CD14-positive monocyte (primary cell): ENCODE measurements around the gene CXCR6. TPM values are rescaled to one million over a fixed set of nuclear protein-coding genes. Genes with fewer than 3 reads are reported as not detected.

Experiments used
- DNase-seq, 3 donors: peaks; one replicate each; pipeline ENCODE4 v3.0.0-alpha.2; 2011 to 2022
- H2AFZ ChIP-seq: 2 replicates; pipeline ENCODE4 v1.6.0; 2012; ENCODE audit warnings: mild to moderate bottlenecking, low read depth, low read length, inconsistent platforms; ENCODE audit not compliant: insufficient read depth, poor library complexity, severe bottlenecking
- H3K27ac ChIP-seq, 2 donors: 1 replicate in 1 of 2; 2 replicates in 1 of 2; pipeline ENCODE4 v1.5.1; 2012 to 2013; ENCODE audit warnings: low read length in 2 of 2, control low read depth in 1 of 2, inconsistent platforms in 1 of 2, low read depth in 1 of 2, mild to moderate bottlenecking in 1 of 2
- H3K27me3 ChIP-seq, 2 donors: one replicate each; pipeline versions ENCODE4 v1.6.0 to v1.6.1; 2011 to 2013; ENCODE audit warnings: low read length in 2 of 2; ENCODE audit not compliant: control insufficient read depth in 2 of 2, insufficient read depth in 2 of 2
- H3K36me3 ChIP-seq, 2 donors: replicated peaks in 1 of 2; 1 replicate in 1 of 2; 2 replicates in 1 of 2; pipeline versions ENCODE4 v1.5.1 to v1.6.1; 2012 to 2013; ENCODE audit warnings: low read length in 2 of 2, control low read depth in 1 of 2, inconsistent platforms in 1 of 2, mild to moderate bottlenecking in 1 of 2; ENCODE audit not compliant: insufficient read depth in 2 of 2, control insufficient read depth in 1 of 2
- H3K4me1 ChIP-seq, 2 donors: 1 replicate in 1 of 2; 2 replicates in 1 of 2; pipeline versions ENCODE4 v1.5.1 to v1.6.1; 2012 to 2013; ENCODE audit warnings: low read length in 2 of 2, control low read depth in 1 of 2, inconsistent platforms in 1 of 2, mild to moderate bottlenecking in 1 of 2, moderate library complexity in 1 of 2; ENCODE audit not compliant: insufficient read depth in 2 of 2, control insufficient read depth in 1 of 2
- H3K4me2 ChIP-seq: replicated peaks from 2 replicates; pipeline ENCODE3; 2012; ENCODE audit warnings: low read length, moderate library complexity, mild to moderate bottlenecking; ENCODE audit not compliant: poor library complexity, severe bottlenecking; ENCODE audit errors: extremely low read depth
- H3K4me3 ChIP-seq, 3 experiments: fragments of 200-600 bp in 1 of 3; sonication (generic) in 1 of 3; replicated peaks in 1 of 3; 1 replicate in 2 of 3; 2 replicates in 1 of 3; pipeline ENCODE4 v1.5.1; 2011 to 2013; ENCODE audit warnings: low read length in 3 of 3, mild to moderate bottlenecking in 3 of 3, control low read depth in 2 of 3, low read depth in 2 of 3, inconsistent platforms in 1 of 3, moderate library complexity in 1 of 3
- H3K79me2 ChIP-seq: 2 replicates; pipeline ENCODE4 v1.6.0; 2012; ENCODE audit warnings: mild to moderate bottlenecking, control low read depth, inconsistent platforms, low read length, moderate library complexity; ENCODE audit not compliant: insufficient read depth
- H3K9ac ChIP-seq: 2 replicates; pipeline ENCODE4 v1.6.0; 2017; ENCODE audit warnings: low read length, mild to moderate bottlenecking; ENCODE audit not compliant: insufficient read depth, poor library complexity, severe bottlenecking
- H3K9me3 ChIP-seq, 2 donors: replicated peaks in 1 of 2; 1 replicate in 1 of 2; 2 replicates in 1 of 2; pipeline versions ENCODE4 v1.5.1 to v1.6.1; 2012 to 2013; ENCODE audit warnings: low read length in 2 of 2, control low read depth in 1 of 2; ENCODE audit not compliant: control insufficient read depth in 1 of 2, insufficient read depth in 1 of 2
- H4K20me1 ChIP-seq: 2 replicates; pipeline ENCODE4 v1.6.0; 2012; ENCODE audit warnings: mild to moderate bottlenecking, low read length, control low read depth, moderate library complexity; ENCODE audit not compliant: insufficient read depth
- H3K27ac Mint-ChIP-seq, 7 donors: one replicate each; pipeline ENCODE4 v1.8.0; 2020; ENCODE audit warnings: mild to moderate bottlenecking in 7 of 7, mixed read lengths in 7 of 7, moderate library complexity in 6 of 7, inconsistent platforms in 2 of 7
- H3K27me3 Mint-ChIP-seq, 3 donors: one replicate each; pipeline ENCODE4 v1.8.0; 2021 to 2022; ENCODE audit warnings: low read depth in 3 of 3, mild to moderate bottlenecking in 3 of 3, mixed read lengths in 3 of 3, moderate library complexity in 3 of 3, inconsistent platforms in 1 of 3
- H3K36me3 Mint-ChIP-seq, 2 donors: one replicate each; pipeline ENCODE4 v1.8.0; 2020; ENCODE audit warnings: mixed read lengths in 2 of 2, inconsistent platforms in 1 of 2, mild to moderate bottlenecking in 1 of 2
- H3K4me1 Mint-ChIP-seq: one replicate; pipeline ENCODE4 v1.8.0; 2020; ENCODE audit warnings: mild to moderate bottlenecking, mixed read lengths
- H3K4me3 Mint-ChIP-seq, 2 donors: one replicate each; pipeline ENCODE4 v1.8.0; 2020; ENCODE audit warnings: mild to moderate bottlenecking in 2 of 2, mixed read lengths in 2 of 2, moderate library complexity in 1 of 2
- H3K9me3 Mint-ChIP-seq, 7 donors: one replicate each; pipeline ENCODE4 v1.8.0; 2020 to 2022; ENCODE audit warnings: mixed read lengths in 7 of 7, mild to moderate bottlenecking in 6 of 7, moderate library complexity in 6 of 7, inconsistent platforms in 2 of 7
- WGBS: methylation state at CpG from one replicate; pipeline ENCODE4 v1.1.5; 2013; ENCODE audit warnings: missing lambda C conversion rate; ENCODE audit not compliant: insufficient coverage; 5-methylcytosine and 5-hydroxymethylcytosine counted together
- intact Hi-C, 2 donors: fragments of 100-400 bp; cut with micrococcal nuclease; formaldehyde crosslinking; loops; one replicate each; pipeline versions ENCODE4 v1.15.0 to v1.15.1; 2023
- polyA plus RNA-seq, 3 donors: library from polyadenylated mRNA; depleted of rRNA in 1 of 3; unstranded in 2 of 3; stranded (reverse) in 1 of 3; fragments of 300-500 nt in 2 of 3; fragments of >200 nt in 1 of 3; fragmentation: Illumina TruSeq in 2 of 3; gene quantifications; 1 replicate in 2 of 3; 2 replicates in 1 of 3; pipeline ENCODE4 v1.2.3, GENCODE V29; 2012 to 2021
- TF ChIP-seq, protein P1 (sequence below): fragments of 200-600 bp; IDR thresholded peaks from one replicate; pipeline ENCODE4 v1.8.0; 2022; ENCODE audit warnings: antibody characterized with exemption, mild to moderate bottlenecking

The CXCR6 gene
- polyA plus RNA-seq, 3 donors, result 0.10 TPM; not detected in 2

DNA sequence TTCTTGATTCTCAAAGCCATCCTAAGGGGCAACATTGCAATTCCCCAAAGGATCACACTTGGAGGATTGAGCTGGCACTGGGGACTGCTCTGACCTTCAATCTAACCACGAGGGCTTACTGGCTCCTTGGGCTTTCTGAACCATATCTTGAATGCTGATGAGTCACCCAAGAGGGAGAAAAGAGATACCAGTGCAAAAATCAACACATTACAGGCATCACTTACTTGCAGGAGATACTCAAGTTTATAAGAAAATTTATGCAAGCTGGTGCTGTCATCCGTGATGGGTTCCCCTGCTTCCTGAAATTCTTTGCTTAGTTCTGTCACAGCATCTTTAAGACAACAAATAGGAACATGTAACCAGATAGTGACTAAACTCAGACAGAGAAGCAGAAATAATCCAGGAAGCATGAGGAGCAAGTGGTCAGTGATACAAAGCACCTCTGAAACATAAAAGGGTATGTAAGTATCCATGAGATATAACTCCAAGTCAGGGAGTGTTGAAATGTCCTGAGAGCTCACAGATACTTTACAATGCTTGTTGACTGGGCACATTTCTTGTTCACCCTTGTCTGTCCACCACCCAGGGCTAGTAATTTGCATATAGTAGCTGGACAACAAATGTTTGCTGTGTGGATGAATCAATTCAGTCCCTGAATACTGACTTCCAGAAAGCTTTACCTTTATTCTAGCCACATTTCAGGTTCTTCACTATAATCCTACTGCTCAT is 38.2 kb downstream of the CXCR6 start:
- no peak overlapping the region for H3K27ac ChIP-seq
- no peaks in the 10 kb centered on the region for H3K9me3 ChIP-seq
- Mint-ChIP-seq H3K27me3 (peaks cover 0 to 3% (median 0%) of the 10 kb centered on the region in 3 donors), H3K4me1 (peaks cover 7% of the 10 kb centered on the region), H3K27ac (peak overlapping the region in 2 of 7 donors; percentile 40 to 44), H3K36me3 (peaks cover 85 to 89% of the 10 kb centered on the region in 2 donors), H3K4me3 (no peak overlapping the region), H3K9me3 (peaks cover 0 to 2% (median 0%) of the 10 kb centered on the region in 7 donors)
- H3K9ac ChIP-seq, result no peak overlapping the region
- H3K27me3 ChIP-seq, result no peaks in the 10 kb centered on the region
- no peak for DNase-seq
- H2AFZ ChIP-seq, result no peak overlapping the region
- H3K4me3 ChIP-seq, result no peak overlapping the region
- 63% methylated on average over 1 of the region's 2 CpGs for WGBS
- no peak overlapping the region for H3K4me2 ChIP-seq
- H4K20me1 ChIP-seq, result peaks cover 14% of the 10 kb centered on the region
- TF ChIP-seq, protein P1, sequence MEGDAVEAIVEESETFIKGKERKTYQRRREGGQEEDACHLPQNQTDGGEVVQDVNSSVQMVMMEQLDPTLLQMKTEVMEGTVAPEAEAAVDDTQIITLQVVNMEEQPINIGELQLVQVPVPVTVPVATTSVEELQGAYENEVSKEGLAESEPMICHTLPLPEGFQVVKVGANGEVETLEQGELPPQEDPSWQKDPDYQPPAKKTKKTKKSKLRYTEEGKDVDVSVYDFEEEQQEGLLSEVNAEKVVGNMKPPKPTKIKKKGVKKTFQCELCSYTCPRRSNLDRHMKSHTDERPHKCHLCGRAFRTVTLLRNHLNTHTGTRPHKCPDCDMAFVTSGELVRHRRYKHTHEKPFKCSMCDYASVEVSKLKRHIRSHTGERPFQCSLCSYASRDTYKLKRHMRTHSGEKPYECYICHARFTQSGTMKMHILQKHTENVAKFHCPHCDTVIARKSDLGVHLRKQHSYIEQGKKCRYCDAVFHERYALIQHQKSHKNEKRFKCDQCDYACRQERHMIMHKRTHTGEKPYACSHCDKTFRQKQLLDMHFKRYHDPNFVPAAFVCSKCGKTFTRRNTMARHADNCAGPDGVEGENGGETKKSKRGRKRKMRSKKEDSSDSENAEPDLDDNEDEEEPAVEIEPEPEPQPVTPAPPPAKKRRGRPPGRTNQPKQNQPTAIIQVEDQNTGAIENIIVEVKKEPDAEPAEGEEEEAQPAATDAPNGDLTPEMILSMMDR, result no peak
- intact Hi-C loops, result no loop called here
- peaks cover 5% of the 10 kb centered on the region in 2 donors for H3K4me1 ChIP-seq
- peaks cover 8% of the 10 kb centered on the region for H3K79me2 ChIP-seq
- peaks cover 74 to 94% of the 10 kb centered on the region in 2 donors for H3K36me3 ChIP-seq

GRCh38 chr3:45983770-45984169 is 40.5 kb downstream of the CXCR6 start:
- Mint-ChIP-seq H3K27me3 (peaks cover 0 to 3% (median 0%) of the 10 kb centered on the region in 3 donors), H3K27ac (no peak overlapping the region), H3K4me1 (peaks cover 20% of the 10 kb centered on the region), H3K36me3 (peaks cover 76 to 78% of the 10 kb centered on the region in 2 donors), H3K4me3 (no peak overlapping the region), H3K9me3 (no peaks in the 10 kb centered on the region)
- intact Hi-C loops, result no loop called here
- WGBS, result 100% methylated on average over 3 of the region's 3 CpGs
- no peak overlapping the region for H3K27ac ChIP-seq
- H3K36me3 ChIP-seq, result peaks cover 55 to 73% of the 10 kb centered on the region in 2 donors
- H2AFZ ChIP-seq, result no peak overlapping the region
- no peak overlapping the region for H3K4me3 ChIP-seq
- H3K79me2 ChIP-seq, result peaks cover 28% of the 10 kb centered on the region
- no peaks in the 10 kb centered on the region for H3K27me3 ChIP-seq
- H3K4me1 ChIP-seq, result peaks cover 16 to 17% of the 10 kb centered on the region in 2 donors
- peaks cover 36% of the 10 kb centered on the region for H4K20me1 ChIP-seq
- no peaks in the 10 kb centered on the region for H3K9me3 ChIP-seq
- H3K4me2 ChIP-seq, result no peak overlapping the region
- H3K9ac ChIP-seq, result no peak overlapping the region
- TF ChIP-seq, protein P1, result no peak
- DNase-seq, result no peak
